OCI-LY3 (cell line): ENCODE results near the gene HECW1.
A peak's percentile ranks its signal among the peaks of the same experiment; 100 is the strongest.

ENCODE experiments used
- H2AFZ ChIP-seq: fragments of 200-600, 300-600 bp; shearing (Covaris generic); 2 replicates; pipeline ENCODE4 v1.6.0; 2014; ENCODE audit warnings: antibody characterized with exemption, low read depth, low read length
- H3K27ac ChIP-seq: fragments of 200-600, 300-600 bp; sonication (generic); 2 replicates; pipeline ENCODE4 v1.5.1; 2014; ENCODE audit warnings: mild to moderate bottlenecking, low read length, moderate library complexity, mixed read lengths
- H3K27me3 ChIP-seq: fragments of 200-600, 300-600 bp; sonication (generic); 2 replicates; pipeline ENCODE4 v1.6.1; 2014; ENCODE audit warnings: low read depth, low read length, mixed read lengths
- H3K36me3 ChIP-seq: fragments of 200-600, 300-600 bp; sonication (generic); replicated peaks from 2 replicates; pipeline ENCODE3; 2014; ENCODE audit warnings: low read depth, low read length, mixed read lengths
- H3K4me1 ChIP-seq: fragments of 300-600, 200-600 bp; sonication (generic); 2 replicates; pipeline ENCODE4 v1.6.1; 2014; ENCODE audit warnings: low read length, mixed read lengths
- H3K4me2 ChIP-seq: fragments of 200-600, 300-600 bp; sonication (generic); 2 replicates; pipeline ENCODE4 v1.6.1; 2014; ENCODE audit warnings: low read length, mixed read lengths
- H3K4me3 ChIP-seq: fragments of 300-600, 200-600 bp; sonication (generic); 2 replicates; pipeline ENCODE4 v1.5.1; 2014; ENCODE audit warnings: antibody characterized with exemption, mild to moderate bottlenecking, low read length, moderate library complexity
- H3K79me2 ChIP-seq: fragments of 300-600, 200-600 bp; shearing (Covaris generic); 2 replicates; pipeline ENCODE4 v1.6.1; 2014; ENCODE audit warnings: mild to moderate bottlenecking, low read length, mixed read lengths
- H3K9ac ChIP-seq: fragments of 300-600, 200-600 bp; shearing (Covaris generic); 2 replicates; pipeline ENCODE4 v1.6.0; 2014; ENCODE audit warnings: mild to moderate bottlenecking, low read length, moderate library complexity
- H3K9me3 ChIP-seq: fragments of 200-600, 300-600 bp; shearing (Covaris generic); 2 replicates; pipeline ENCODE4 v1.6.1; 2014; ENCODE audit warnings: low read length, mixed read lengths; ENCODE audit not compliant: insufficient read depth
- H4K20me1 ChIP-seq: fragments of 200-600, 300-600 bp; sonication (generic); 2 replicates; pipeline ENCODE4 v1.6.1; 2016; ENCODE audit warnings: low read length, mixed read lengths; ENCODE audit not compliant: insufficient read depth
- CTCF ChIP-seq: fragments of 200-600, 300-600 bp; sonication (generic); IDR thresholded peaks from 2 replicates; pipeline ENCODE4 v1.5.1; 2014; ENCODE audit warnings: antibody characterized with exemption, low read length, low read depth
- EZH2phosphoT487 ChIP-seq: fragments of 200-600 bp; shearing (Covaris generic); IDR thresholded peaks from 2 replicates; pipeline ENCODE4 v1.6.1; 2018; ENCODE audit warnings: antibody characterized with exemption, mixed run types, low read depth

Gene HECW1

GRCh38 chr7:43475983-43476382, 363.5 kb downstream of the HECW1 start:
- Histone ChIP-seq H3K9me3 (no peaks in the 10 kb centered on the region), H3K27ac (no peak overlapping the region), H3K4me2 (no peak overlapping the region), H3K4me3 (no peak overlapping the region), H4K20me1 (no peaks in the 10 kb centered on the region), H3K9ac (no peak overlapping the region), H3K27me3 (no peaks in the 10 kb centered on the region), H3K79me2 (no peaks in the 10 kb centered on the region), H2AFZ (no peak overlapping the region), H3K4me1 (peaks cover 6% of the 10 kb centered on the region), H3K36me3 (no peaks in the 10 kb centered on the region)
- no peak for TF ChIP-seq EZH2phosphoT487
- TF ChIP-seq CTCF: no peak

- Histone ChIP-seq H3K27me3 (no peaks in the 10 kb centered on the region), H3K79me2 (no peaks in the 10 kb centered on the region), H2AFZ (no peak overlapping the region), H3K4me2 (no peak overlapping the region), H3K27ac (no peak overlapping the region), H3K36me3 (no peaks in the 10 kb centered on the region), H3K4me3 (no peak overlapping the region), H3K9ac (no peak overlapping the region), H3K4me1 (peaks cover 6% of the 10 kb centered on the region), H4K20me1 (no peaks in the 10 kb centered on the region), H3K9me3 (no peaks in the 10 kb centered on the region)
- TF ChIP-seq EZH2phosphoT487 (no peak), CTCF (no peak)
These were observed 364.4 kb downstream of the HECW1 start for GRCh38 chr7:43476896-43477295.

- Histone ChIP-seq H2AFZ (peak overlapping the region; percentile 52; the same call in 1 of the 2 replicates), H3K4me2 (no peak overlapping the region), H3K79me2 (no peaks in the 10 kb centered on the region), H3K36me3 (no peaks in the 10 kb centered on the region), H3K4me3 (no peak overlapping the region), H3K27me3 (no peaks in the 10 kb centered on the region), H3K9ac (no peak overlapping the region), H3K4me1 (peaks cover 6% of the 10 kb centered on the region), H3K9me3 (no peaks in the 10 kb centered on the region), H4K20me1 (no peaks in the 10 kb centered on the region), H3K27ac (no peak overlapping the region)
- TF ChIP-seq CTCF (peak; percentile 42), EZH2phosphoT487 (no peak)
These were observed 366.6 kb downstream of the HECW1 start for GRCh38 chr7:43479042-43479441.

- TF ChIP-seq CTCF (no peak), EZH2phosphoT487 (no peak)
- no peaks in the 10 kb centered on the region for H3K9me3 ChIP-seq
- peaks cover 6% of the 10 kb centered on the region for H3K4me1 ChIP-seq
- H3K4me2 ChIP-seq: no peak overlapping the region
- H3K27ac ChIP-seq: no peak overlapping the region
- H3K79me2 ChIP-seq: no peaks in the 10 kb centered on the region
- H3K4me3 ChIP-seq: no peak overlapping the region
- H2AFZ ChIP-seq: peak overlapping the region; percentile 52; the same call in 1 of the 2 replicates
- H3K9ac ChIP-seq: no peak overlapping the region
- H3K27me3 ChIP-seq: no peaks in the 10 kb centered on the region
- no peaks in the 10 kb centered on the region for H3K36me3 ChIP-seq
- no peaks in the 10 kb centered on the region for H4K20me1 ChIP-seq
These were observed 367.1 kb downstream of the HECW1 start for GRCh38 chr7:43479543-43479942.
